Heart left ventricle (tissue), 13 donors: ENCODE data around the gene STARD13.

Experiments
- CTCF ChIP-seq, 12 donors: fragments of 200-600 bp; sonication (generic) in 4 of 12; IDR thresholded peaks; one replicate each; pipeline versions ENCODE4 v1.5.0 to v1.8.0; 2018 to 2022; ENCODE audit warnings: antibody characterized with exemption in 12 of 12, mild to moderate bottlenecking in 5 of 12
- POLR2A ChIP-seq, 2 donors: fragments of 450-650 bp; IDR thresholded peaks; one replicate each; pipeline ENCODE4 v1.6.1; 2017; ENCODE audit warnings: antibody characterized with exemption in 2 of 2, mild to moderate bottlenecking in 2 of 2, moderate library complexity in 2 of 2
- donor health status: ischemic (EF 13 %, LVEDD 7.1; RV severe dilation, severe dysfunction).
- donor health status: DM: no; HTN: yes; CAD: no.
- donor health status: DM: no; HTN: no; CAD: no.
- donor health status: ischemic (EF 25% LVEDD 6.9; RV normal size, moderate dysfunction).
- donor health status: ischemic (EF 25% LVEDD 5.7; RV mildly dilated, moderate dysfunction).
- donor health status: ischemic (EF 35%, LVEDD 5.7; RV mildly dilated, moderate dysfunction).
- donor health status: nonischemic (EF 11% LVEDD 7.7; RV severe dilation, severe dysfunction).
- donor health status: DM: yes; HTN: yes; CAD: no.
- donor health status: PGD.
- donor health status: ischemic (EF 29% LVEDD 5.4; RV normal size, mild dysfunction).
- donor health status: nonischemic (EF 23%, LVEDD 6.1; RV moderate dilation, normal function).

GRCh38 chr13:33213797-33214196, 71.8 kb downstream of the STARD13 start:
- TF ChIP-seq CTCF (IDR thresholded peaks at IDR 0.05) (no peak), POLR2A (IDR thresholded peaks at IDR 0.05) (no peak)
